NCI-H748 (cell line): Measurements from ENCODE around the gene L2HGDH.
"Not testable (repeated sequence)": the region's sequence is repeated elsewhere in the genome, so short reads cannot be mapped to it uniquely, and the experiment has no call there.

ENCODE experiments used
- DNase-seq: peaks from one replicate; lab custom pipeline; 2025; ENCODE audit not compliant: unreplicated experiment; lab: John Stamatoyannopoulos, UW

L2HGDH gene

GRCh38 chr14:50340045-50340444 lies 28.0 kb upstream of the L2HGDH start:
- DNase-seq: no peak

- no peak for DNase-seq
Measured at GRCh38 chr14:50339178-50339804, 27.3 kb upstream of the L2HGDH start.

GRCh38 chr14:50338587-50338986 lies 26.6 kb upstream of the L2HGDH start:
- DNase-seq: no peak

- DNase-seq: peak; percentile 37
Measured at GRCh38 chr14:50335989-50336824, 24.2 kb upstream of the L2HGDH start.

- DNase-seq: peak; percentile 96
Measured at GRCh38 chr14:50335389-50335788, 23.4 kb upstream of the L2HGDH start.

GRCh38 chr14:50334211-50334610 lies 22.2 kb upstream of the L2HGDH start:
- DNase-seq: no peak

GRCh38 chr14:50333014-50333509 lies 21.0 kb upstream of the L2HGDH start:
- DNase-seq: no peak

- no peak for DNase-seq
Measured at GRCh38 chr14:50331596-50331995, 19.6 kb upstream of the L2HGDH start.

- peak; percentile 84 for DNase-seq
Measured at GRCh38 chr14:50321009-50321660, 9.1 kb upstream of the L2HGDH start.

- no peak for DNase-seq
Measured at GRCh38 chr14:50320283-50320682, 8.3 kb upstream of the L2HGDH start.

- no peak for DNase-seq
Measured at GRCh38 chr14:50319721-50320120, 7.7 kb upstream of the L2HGDH start.

- no peak for DNase-seq
Measured at GRCh38 chr14:50319293-50319692, 7.3 kb upstream of the L2HGDH start.

GRCh38 chr14:50318031-50318626 lies 6.1 kb upstream of the L2HGDH start:
- peak; percentile 40 for DNase-seq

- not testable (repeated sequence) for DNase-seq
Measured at GRCh38 chr14:50314098-50314497, 2.1 kb upstream of the L2HGDH start.

- DNase-seq: no peak
Measured at GRCh38 chr14:50312734-50313054, 665 bp upstream of the L2HGDH start.

- DNase-seq: peak; percentile 63
Measured at GRCh38 chr14:50311337-50311971, 575 bp downstream of the L2HGDH start.

GRCh38 chr14:50310445-50310844 lies 1.6 kb downstream of the L2HGDH start:
- no peak for DNase-seq

- no peak for DNase-seq
Measured at GRCh38 chr14:50308363-50308915, 3.6 kb downstream of the L2HGDH start.

GRCh38 chr14:50303744-50304471 lies 8.1 kb downstream of the L2HGDH start:
- DNase-seq: no peak

- no peak for DNase-seq
Measured at GRCh38 chr14:50301914-50302313, 10.1 kb downstream of the L2HGDH start.
